Islet precursor cell (in vitro differentiated cells): Measurements from ENCODE around the gene JKAMP.
"Not testable (repeated sequence)": the region's sequence is repeated elsewhere in the genome, so short reads cannot be mapped to it uniquely, and the experiment has no call there.

ENCODE experiments used
- DNase-seq: peaks from one replicate; pipeline ENCODE4 v3.0.0-alpha.2; 2018

JKAMP gene

GRCh38 chr14:59483819-59484638 lies at the start of gene JKAMP, which contains the start of gene L3HYPDH:
Gene JKAMP (plus strand): TSS chr14:59484517. CDS start chr14:59484590, 73 bp downstream.
Gene L3HYPDH (minus strand): TSS chr14:59484408. CDS start chr14:59484316, 92 bp downstream.
- DNase-seq: peak; percentile 99

- DNase-seq: no peak
Observed at GRCh38 chr14:59435101-59435500, 49.2 kb upstream of the JKAMP start.

GRCh38 chr14:59435987-59436386 lies 48.3 kb upstream of the JKAMP start:
- no peak for DNase-seq

- DNase-seq: no peak
Observed at GRCh38 chr14:59438195-59438647, 46.1 kb upstream of the JKAMP start.

- DNase-seq: no peak
Observed at GRCh38 chr14:59439256-59439965, 44.9 kb upstream of the JKAMP start.

- not testable (repeated sequence) for DNase-seq
Observed at GRCh38 chr14:59448673-59449072, 35.6 kb upstream of the JKAMP start.

- DNase-seq: no peak
Observed at GRCh38 chr14:59450716-59451115, 33.6 kb upstream of the JKAMP start.

- no peak for DNase-seq
Observed at GRCh38 chr14:59451849-59452248, 32.5 kb upstream of the JKAMP start.

GRCh38 chr14:59454139-59454538 lies 30.2 kb upstream of the JKAMP start:
- DNase-seq: no peak

- DNase-seq: no peak
Observed at GRCh38 chr14:59455411-59455810, 28.9 kb upstream of the JKAMP start.

GRCh38 chr14:59458486-59458885 lies 25.8 kb upstream of the JKAMP start:
- DNase-seq: no peak

GRCh38 chr14:59460378-59460777 lies 23.9 kb upstream of the JKAMP start:
- no peak for DNase-seq

- DNase-seq: no peak
Observed at GRCh38 chr14:59461891-59462290, 22.4 kb upstream of the JKAMP start.

- peak; percentile 56 for DNase-seq
Observed at GRCh38 chr14:59463787-59464485, 20.4 kb upstream of the JKAMP start.

GRCh38 chr14:59464486-59465315 lies 19.6 kb upstream of the JKAMP start:
- DNase-seq: peak; percentile 86

GRCh38 chr14:59465316-59466135 lies 18.8 kb upstream of the JKAMP start, which contains the start of gene GPR135:
Gene GPR135 (minus strand): TSS chr14:59465380. CDS start chr14:59465226, 154 bp downstream.
- no peak for DNase-seq

GRCh38 chr14:59474172-59474571 lies 10.1 kb upstream of the JKAMP start:
- no peak for DNase-seq

- no peak for DNase-seq
Observed at GRCh38 chr14:59475709-59476108, 8.6 kb upstream of the JKAMP start.

GRCh38 chr14:59478540-59478939 lies 5.8 kb upstream of the JKAMP start:
- DNase-seq: no peak

- DNase-seq: no peak
Observed at GRCh38 chr14:59480166-59480565, 4.2 kb upstream of the JKAMP start.

GRCh38 chr14:59481407-59481806 lies 2.9 kb upstream of the JKAMP start:
- no peak for DNase-seq
